GM10266 (cell line): ENCODE measurements around the gene AAR2.

Experiments used
- DNase-seq: peaks from one replicate; pipeline ENCODE4 v3.0.0; 2012; ENCODE audit errors: extremely low spot score
- CTCF ChIP-seq: IDR thresholded peaks from 2 replicates; pipeline ENCODE4 v1.5.1; 2012; ENCODE audit warnings: mild to moderate bottlenecking, low read depth; ENCODE audit not compliant: control insufficient read depth, insufficient read depth; ENCODE audit errors: missing control alignments

Gene AAR2

GRCh38 chr20:36235892-36236785, at the start of gene AAR2:
Gene AAR2 (plus strand): TSS chr20:36236478. CDS start chr20:36239869, 3,391 bp downstream.
- peak; percentile 80 for DNase-seq
- TF ChIP-seq CTCF: no peak

GRCh38 chr20:36193977-36194712, 42.1 kb upstream of the AAR2 start:
- TF ChIP-seq CTCF: no peak
- no peak for DNase-seq

- DNase-seq: no peak
- TF ChIP-seq CTCF: no peak
These were observed 39.6 kb upstream of the AAR2 start for GRCh38 chr20:36196676-36197075.

GRCh38 chr20:36197271-36197670, 39.0 kb upstream of the AAR2 start:
- no peak for DNase-seq
- TF ChIP-seq CTCF: no peak

GRCh38 chr20:36199345-36200257, 36.7 kb upstream of the AAR2 start:
- DNase-seq: peak; percentile 79
- TF ChIP-seq CTCF: peak; percentile 92

GRCh38 chr20:36200451-36200850, 35.8 kb upstream of the AAR2 start:
- TF ChIP-seq CTCF: no peak
- DNase-seq: no peak
